Uterus (tissue), 4 donors: ENCODE measurements around the gene PYY. TPM values are rescaled to one million over a fixed set of nuclear protein-coding genes. Genes with fewer than 3 reads are reported as not detected.

Experiments
- DNase-seq, 2 donors: peaks; one replicate each; pipeline ENCODE4 v3.0.0-alpha.2; 2019 to 2020
- H3K27ac ChIP-seq, 2 donors: fragments of 200-600 bp; sonication (generic); 1 replicate in 1 of 2; 2 replicates in 1 of 2; pipeline ENCODE4 v1.5.1; 2016 to 2018
- H3K27me3 ChIP-seq, 2 donors: fragments of 200-600 bp; sonication (generic); one replicate each; pipeline ENCODE4 v1.5.1; 2018 to 2019; ENCODE audit warnings: control low read depth in 1 of 2
- H3K36me3 ChIP-seq, 2 donors: fragments of 200-600 bp; sonication (generic); one replicate each; pipeline ENCODE4 v1.5.1; 2019; ENCODE audit warnings: control low read depth in 1 of 2
- H3K4me1 ChIP-seq, 2 donors: fragments of 200-600 bp; sonication (generic); one replicate each; pipeline ENCODE4 v1.5.1; 2018 to 2019; ENCODE audit warnings: control low read depth in 1 of 2
- H3K4me3 ChIP-seq, 2 donors: fragments of 200-600 bp; sonication (generic); 1 replicate in 1 of 2; 2 replicates in 1 of 2; pipeline ENCODE4 v1.5.1; 2018 to 2019; ENCODE audit warnings: mild to moderate bottlenecking in 1 of 2
- H3K9me3 ChIP-seq, 2 donors: fragments of 200-600 bp; sonication (generic); one replicate each; pipeline ENCODE4 v1.5.1; 2019; ENCODE audit warnings: control low read depth in 1 of 2
- CTCF ChIP-seq, 4 experiments: fragments of 200-600 bp in 2 of 4; fragments of 450-650 bp in 2 of 4; sonication (generic) in 2 of 4; IDR thresholded peaks; one replicate each; pipeline ENCODE4 v1.5.1; 2016 to 2019; ENCODE audit warnings: antibody characterized with exemption in 4 of 4, mild to moderate bottlenecking in 2 of 4, moderate library complexity in 1 of 4
- POLR2A ChIP-seq, 2 donors: fragments of 450-650 bp; IDR thresholded peaks; one replicate each; pipeline ENCODE4 v1.6.1; 2016; ENCODE audit warnings: antibody characterized with exemption in 2 of 2, mild to moderate bottlenecking in 1 of 2, moderate library complexity in 1 of 2
- intact Hi-C: fragments of 100-400 bp; cut with DNase I; formaldehyde crosslinking; loops from one replicate; pipeline ENCODE4 v1.15.1; 2023; ENCODE audit warnings: low total_unique reads
- total RNA-seq, 4 donors: library from RNA; depleted of rRNA in 3 of 4; stranded (reverse); fragments of >200 nt in 3 of 4; gene quantifications; one replicate each; pipeline versions ENCODE4 v1.1.0 to v1.2.4, GENCODE V29; 2014 to 2023
- donor health status: DM: yes; HTN: yes; CAD: no.

PYY gene
- total RNA-seq, 4 donors from 2014 or later: not detected

- intact Hi-C loops: no loop called here
- no peaks in the 10 kb centered on the region for H3K36me3 ChIP-seq
- no peak overlapping the region for H3K4me3 ChIP-seq
- H3K9me3 ChIP-seq: no peaks in the 10 kb centered on the region
- no peak overlapping the region for H3K27ac ChIP-seq
- no peak for TF ChIP-seq POLR2A (IDR thresholded peaks at IDR 0.05)
- TF ChIP-seq CTCF (IDR thresholded peaks at IDR 0.05): no peak
- no peaks in the 10 kb centered on the region for H3K4me1 ChIP-seq
- no peak for DNase-seq
- H3K27me3 ChIP-seq: no peaks in the 10 kb centered on the region
Observed at GRCh38 chr17:43958748-43959352, 5.1 kb upstream of the PYY start.

GRCh38 chr17:43956222-43956621 lies 2.5 kb upstream of the PYY start:
- Histone ChIP-seq H3K4me1 (no peaks in the 10 kb centered on the region), H3K27ac (no peak overlapping the region), H3K4me3 (no peak overlapping the region), H3K36me3 (no peaks in the 10 kb centered on the region), H3K27me3 (peaks cover 0 to 25% of the 10 kb centered on the region in 2 donors), H3K9me3 (no peaks in the 10 kb centered on the region)
- no peak for DNase-seq
- intact Hi-C loops: no loop called here
- TF ChIP-seq POLR2A (IDR thresholded peaks at IDR 0.05): no peak
- no peak for TF ChIP-seq CTCF (IDR thresholded peaks at IDR 0.05)

GRCh38 chr17:43952724-43953666 lies 745 bp downstream of the PYY start:
- no peaks in the 10 kb centered on the region for H3K9me3 ChIP-seq
- DNase-seq: no peak
- TF ChIP-seq POLR2A (IDR thresholded peaks at IDR 0.05) (no peak), CTCF (IDR thresholded peaks at IDR 0.05) (no peak)
- no peaks in the 10 kb centered on the region for H3K4me1 ChIP-seq
- no peaks in the 10 kb centered on the region for H3K36me3 ChIP-seq
- no peak overlapping the region for H3K4me3 ChIP-seq
- H3K27ac ChIP-seq: no peak overlapping the region
- intact Hi-C loops: no loop called here
- H3K27me3 ChIP-seq: peaks cover 0 to 35% of the 10 kb centered on the region in 2 donors

GRCh38 chr17:43952351-43952723 lies 1.4 kb downstream of the PYY start:
- DNase-seq: no peak
- H3K36me3 ChIP-seq: no peaks in the 10 kb centered on the region
- H3K4me3 ChIP-seq: no peak overlapping the region
- no peaks in the 10 kb centered on the region for H3K4me1 ChIP-seq
- no peak overlapping the region for H3K27ac ChIP-seq
- peaks cover 0 to 35% of the 10 kb centered on the region in 2 donors for H3K27me3 ChIP-seq
- TF ChIP-seq CTCF (IDR thresholded peaks at IDR 0.05): no peak
- TF ChIP-seq POLR2A (IDR thresholded peaks at IDR 0.05): no peak
- no peaks in the 10 kb centered on the region for H3K9me3 ChIP-seq
- intact Hi-C loops: no loop called here

GRCh38 chr17:43951750-43952149 lies 2.0 kb downstream of the PYY start:
- intact Hi-C loops: no loop called here
- Histone ChIP-seq H3K27ac (no peak overlapping the region), H3K4me1 (no peaks in the 10 kb centered on the region), H3K27me3 (peaks cover 0 to 35% of the 10 kb centered on the region in 2 donors), H3K9me3 (no peaks in the 10 kb centered on the region), H3K36me3 (no peaks in the 10 kb centered on the region), H3K4me3 (no peak overlapping the region)
- no peak for TF ChIP-seq POLR2A (IDR thresholded peaks at IDR 0.05)
- TF ChIP-seq CTCF (IDR thresholded peaks at IDR 0.05): no peak
- DNase-seq: no peak
